Measurements from ENCODE around the gene INSYN2B. TPM values are rescaled to one million over a fixed set of nuclear protein-coding genes. Genes with fewer than 3 reads are reported as not detected.
A peak's percentile ranks its signal among the peaks of the same experiment; 100 is the strongest.

Gene INSYN2B
- total RNA-seq, 1 experiment from 2014 or later, result 10.8 TPM

DNA sequence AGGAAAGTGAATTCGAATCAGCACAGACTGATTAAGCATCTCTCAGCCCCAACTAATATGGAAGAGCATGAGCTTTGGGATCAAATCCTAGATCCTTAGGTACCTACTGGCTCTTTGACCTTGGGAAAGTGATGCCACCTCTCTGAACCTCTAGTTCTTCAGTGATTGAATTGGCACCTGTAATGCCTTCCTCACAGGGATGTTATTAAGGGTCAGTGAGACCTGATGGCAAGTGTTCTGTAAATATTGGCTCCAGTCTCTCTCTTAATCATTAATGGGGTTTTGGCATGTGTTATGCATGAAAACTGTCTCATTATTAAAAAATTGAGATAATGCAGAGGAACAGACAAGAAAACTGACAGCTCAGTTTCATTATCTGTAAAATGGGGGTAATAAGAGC lies 115.8 kb downstream of the INSYN2B start:
- ChIA-PET CTCF (no interaction called here), POLR2A (ENCODE audit: low non-redundant PET) (no interaction called here)
- Histone ChIP-seq H3K27me3 (replicated peaks; ENCODE audit: insufficient read depth, low read depth, low read length, poor library complexity) (no peaks in the 10 kb centered on the region), H3K36me3 (ENCODE audit: insufficient read depth, low read length, poor library complexity, severe bottlenecking) (no peaks in the 10 kb centered on the region), H3K4me3 (ENCODE audit: low read depth, low read length, poor library complexity, severe bottlenecking) (no peak overlapping the region), H3K4me1 (ENCODE audit: insufficient read depth, low read length, poor library complexity, severe bottlenecking) (peaks cover 4% of the 10 kb centered on the region), H3K9me3 (ENCODE audit: low read depth, low read length, poor library complexity, severe bottlenecking) (no peaks in the 10 kb centered on the region), H3K27ac (ENCODE audit: low read depth, low read length, poor library complexity, severe bottlenecking) (no peak overlapping the region)
- no peak for DNase-seq (ENCODE audit: low spot score)
- BruUV-seq (replicated peaks), result no TSS peak
- no peak for TF ChIP-seq EZH2 (IDR thresholded peaks at IDR 0.05; ENCODE audit: borderline replicate concordance, low read depth, low read length, poor library complexity, severe bottlenecking)
- TF ChIP-seq, protein P1, sequence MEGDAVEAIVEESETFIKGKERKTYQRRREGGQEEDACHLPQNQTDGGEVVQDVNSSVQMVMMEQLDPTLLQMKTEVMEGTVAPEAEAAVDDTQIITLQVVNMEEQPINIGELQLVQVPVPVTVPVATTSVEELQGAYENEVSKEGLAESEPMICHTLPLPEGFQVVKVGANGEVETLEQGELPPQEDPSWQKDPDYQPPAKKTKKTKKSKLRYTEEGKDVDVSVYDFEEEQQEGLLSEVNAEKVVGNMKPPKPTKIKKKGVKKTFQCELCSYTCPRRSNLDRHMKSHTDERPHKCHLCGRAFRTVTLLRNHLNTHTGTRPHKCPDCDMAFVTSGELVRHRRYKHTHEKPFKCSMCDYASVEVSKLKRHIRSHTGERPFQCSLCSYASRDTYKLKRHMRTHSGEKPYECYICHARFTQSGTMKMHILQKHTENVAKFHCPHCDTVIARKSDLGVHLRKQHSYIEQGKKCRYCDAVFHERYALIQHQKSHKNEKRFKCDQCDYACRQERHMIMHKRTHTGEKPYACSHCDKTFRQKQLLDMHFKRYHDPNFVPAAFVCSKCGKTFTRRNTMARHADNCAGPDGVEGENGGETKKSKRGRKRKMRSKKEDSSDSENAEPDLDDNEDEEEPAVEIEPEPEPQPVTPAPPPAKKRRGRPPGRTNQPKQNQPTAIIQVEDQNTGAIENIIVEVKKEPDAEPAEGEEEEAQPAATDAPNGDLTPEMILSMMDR (conservative IDR thresholded peaks at IDR 0.05; ENCODE audit: low read depth, low read length), result no peak
- intact Hi-C loops (cut with micrococcal nuclease; ENCODE audit: unreplicated experiment), result no loop called here

DNA sequence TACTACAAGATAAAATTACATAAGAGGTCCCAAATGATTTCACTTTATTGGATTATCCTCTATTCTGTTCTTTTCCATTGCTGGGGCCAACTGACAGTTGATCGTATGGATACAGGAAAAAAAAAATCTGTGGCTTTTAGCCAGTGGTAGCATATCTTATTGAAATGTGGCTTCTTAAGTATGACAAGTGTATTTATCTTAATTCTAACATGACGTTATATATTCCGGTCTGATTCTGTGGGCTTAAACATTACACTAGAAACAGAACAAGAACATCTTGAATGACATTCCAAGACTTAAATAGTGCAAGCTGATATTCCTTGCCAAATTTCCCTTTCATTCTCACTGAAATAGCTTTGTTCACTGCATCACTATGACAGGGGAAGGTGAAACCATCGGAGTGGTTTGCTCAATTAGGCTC lies 117.9 kb downstream of the INSYN2B start:
- ChIA-PET POLR2A (ENCODE audit: low non-redundant PET) (no interaction called here), CTCF (no interaction called here)
- Histone ChIP-seq H3K27ac (ENCODE audit: low read depth, low read length, poor library complexity, severe bottlenecking) (peak overlapping the region; percentile 33), H3K4me3 (ENCODE audit: low read depth, low read length, poor library complexity, severe bottlenecking) (no peak overlapping the region), H3K36me3 (ENCODE audit: insufficient read depth, low read length, poor library complexity, severe bottlenecking) (no peaks in the 10 kb centered on the region), H3K4me1 (ENCODE audit: insufficient read depth, low read length, poor library complexity, severe bottlenecking) (peaks cover 4% of the 10 kb centered on the region), H3K27me3 (replicated peaks; ENCODE audit: insufficient read depth, low read depth, low read length, poor library complexity) (no peaks in the 10 kb centered on the region), H3K9me3 (ENCODE audit: low read depth, low read length, poor library complexity, severe bottlenecking) (no peaks in the 10 kb centered on the region)
- TF ChIP-seq EZH2 (IDR thresholded peaks at IDR 0.05; ENCODE audit: borderline replicate concordance, low read depth, low read length, poor library complexity, severe bottlenecking), result no peak
- TF ChIP-seq, protein P1 (conservative IDR thresholded peaks at IDR 0.05; ENCODE audit: low read depth, low read length), result no peak
- intact Hi-C loops (cut with micrococcal nuclease; ENCODE audit: unreplicated experiment), result no loop called here
- BruUV-seq (replicated peaks), result no TSS peak
- peak; percentile 74 for DNase-seq (ENCODE audit: low spot score)

DNA sequence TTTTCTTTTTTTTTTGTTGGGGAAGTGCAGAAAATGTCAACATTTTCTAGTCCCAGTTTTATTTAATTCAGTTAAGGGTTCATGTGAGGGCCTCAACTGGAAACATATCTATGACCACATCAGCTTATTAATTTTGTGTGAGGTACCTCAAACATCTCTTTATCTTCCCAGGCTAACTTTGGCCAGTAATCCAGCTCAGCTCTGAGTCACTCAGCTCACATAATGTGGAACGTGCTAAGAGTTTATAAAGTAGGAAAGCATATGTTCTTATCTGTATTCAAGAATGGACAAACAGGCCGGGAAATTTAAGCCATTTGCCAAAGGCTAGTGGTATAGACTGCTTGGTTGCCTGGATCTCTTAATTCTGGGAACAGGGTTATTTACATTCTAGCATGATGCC lies 118.4 kb downstream of the INSYN2B start:
- BruUV-seq (replicated peaks), result no TSS peak
- Histone ChIP-seq H3K9me3 (ENCODE audit: low read depth, low read length, poor library complexity, severe bottlenecking) (no peaks in the 10 kb centered on the region), H3K27me3 (replicated peaks; ENCODE audit: insufficient read depth, low read depth, low read length, poor library complexity) (no peaks in the 10 kb centered on the region), H3K4me3 (ENCODE audit: low read depth, low read length, poor library complexity, severe bottlenecking) (no peak overlapping the region), H3K36me3 (ENCODE audit: insufficient read depth, low read length, poor library complexity, severe bottlenecking) (no peaks in the 10 kb centered on the region), H3K4me1 (ENCODE audit: insufficient read depth, low read length, poor library complexity, severe bottlenecking) (peaks cover 4% of the 10 kb centered on the region), H3K27ac (ENCODE audit: low read depth, low read length, poor library complexity, severe bottlenecking) (no peak overlapping the region)
- no peak for DNase-seq (ENCODE audit: low spot score)
- intact Hi-C loops (cut with micrococcal nuclease; ENCODE audit: unreplicated experiment), result no loop called here
- CTCF ChIA-PET, result no interaction called here
- TF ChIP-seq, protein P1 (conservative IDR thresholded peaks at IDR 0.05; ENCODE audit: low read depth, low read length), result no peak
- no peak for TF ChIP-seq EZH2 (IDR thresholded peaks at IDR 0.05; ENCODE audit: borderline replicate concordance, low read depth, low read length, poor library complexity, severe bottlenecking)
- POLR2A ChIA-PET (ENCODE audit: low non-redundant PET), result no interaction called here

All from A673 (cell line).